IMR-90 (cell line): ENCODE results near the gene PRSS50. TPM values are rescaled to one million over a fixed set of nuclear protein-coding genes. Genes with fewer than 3 reads are reported as not detected.

ENCODE experiments used
- ATAC-seq: fragments of 200-7000 bp; cut with Tn5 transposase; 2 replicates; pipeline ENCODE4 v1.9.1; 2020; ENCODE audit warnings: low read depth, mild to moderate bottlenecking, moderate library complexity
- BruUV-seq: library from RNA; stranded (reverse); fragments of 400-500 nt; replicated peaks from 2 replicates; lab custom pipeline; 2021; lab: Mats Ljungman, UMichigan
- CTCF ChIA-PET: fragments of 300-600 bp; formaldehyde crosslinking; extraction: SDS; loops from one replicate; lab custom pipeline; 2021; ENCODE audit warnings: antibody characterized with exemption; lab: Yijun Ruan, JAX
- POLR2A ChIA-PET: fragments of 300-600 bp; sonication (Branson Sonifier 250); formaldehyde crosslinking; loops from one replicate; lab custom pipeline; 2022; ENCODE audit warnings: antibody characterized with exemption; ENCODE audit not compliant: unreplicated experiment; lab: Charles Lee
- DNase-seq: peaks from one replicate; pipeline ENCODE4 v3.0.0; 2013
- H2AFZ ChIP-seq: replicated peaks from 2 replicates; pipeline ENCODE3; 2013; ENCODE audit warnings: low read length, mild to moderate bottlenecking; ENCODE audit not compliant: poor library complexity
- H2AK5ac ChIP-seq: 2 replicates; pipeline ENCODE4 v1.6.1; 2013; ENCODE audit warnings: low read depth, low read length, inconsistent platforms
- H2AK9ac ChIP-seq: replicated peaks from 2 replicates; pipeline ENCODE3; 2013; ENCODE audit warnings: mild to moderate bottlenecking, low read depth, low read length, moderate library complexity; ENCODE audit not compliant: poor library complexity
- H2BK120ac ChIP-seq: 2 replicates; pipeline ENCODE4 v1.6.1; 2013; ENCODE audit warnings: low read depth, low read length, inconsistent platforms
- H2BK15ac ChIP-seq: 3 replicates; pipeline ENCODE4 v1.6.1; 2013; ENCODE audit warnings: low read depth, low read length, inconsistent platforms
- H2BK20ac ChIP-seq: 2 replicates; pipeline ENCODE4 v1.6.1; 2013; ENCODE audit warnings: low read depth, mild to moderate bottlenecking, inconsistent platforms, low read length, moderate library complexity
- H2BK5ac ChIP-seq: 2 replicates; pipeline ENCODE4 v1.6.1; 2013; ENCODE audit warnings: mild to moderate bottlenecking, low read depth, low read length, inconsistent platforms; ENCODE audit not compliant: poor library complexity, severe bottlenecking
- H3K14ac ChIP-seq: replicated peaks from 2 replicates; pipeline ENCODE4 v1.6.1; 2013; ENCODE audit warnings: low read depth, low read length, inconsistent platforms
- H3K18ac ChIP-seq: 2 replicates; pipeline ENCODE4 v1.6.1; 2013; ENCODE audit warnings: low read depth, low read length, control low read depth
- H3K23ac ChIP-seq: 2 replicates; pipeline ENCODE4 v1.6.1; 2013; ENCODE audit warnings: low read depth, low read length, inconsistent platforms
- H3K27ac ChIP-seq: 2 replicates; pipeline ENCODE4 v1.5.1; 2013; ENCODE audit warnings: mild to moderate bottlenecking, control low read depth, low read length; ENCODE audit not compliant: insufficient read depth
- H3K27me3 ChIP-seq: 2 replicates; pipeline ENCODE4 v1.6.1; 2013; ENCODE audit warnings: low read length; ENCODE audit not compliant: control insufficient read depth, insufficient read depth
- H3K36me3 ChIP-seq: 2 replicates; pipeline ENCODE4 v1.6.1; 2013; ENCODE audit warnings: low read length, mixed read lengths; ENCODE audit not compliant: control insufficient read depth, insufficient read depth
- H3K4ac ChIP-seq: 2 replicates; pipeline ENCODE4 v1.6.1; 2013; ENCODE audit warnings: low read depth, low read length, inconsistent platforms
- H3K4me1 ChIP-seq: 2 replicates; pipeline ENCODE4 v1.6.1; 2013; ENCODE audit warnings: low read length, mixed read lengths; ENCODE audit not compliant: control insufficient read depth, insufficient read depth
- H3K4me2 ChIP-seq: 2 replicates; pipeline ENCODE4 v1.6.1; 2013; ENCODE audit warnings: low read depth, mild to moderate bottlenecking, control low read depth, low read length, moderate library complexity
- H3K4me3 ChIP-seq: 2 replicates; pipeline ENCODE4 v1.5.1; 2013; ENCODE audit warnings: low read depth, mild to moderate bottlenecking, control low read depth, low read length, moderate library complexity; ENCODE audit not compliant: insufficient read depth
- H3K56ac ChIP-seq: 2 replicates; pipeline ENCODE4 v1.6.1; 2013; ENCODE audit warnings: low read length, inconsistent platforms; ENCODE audit not compliant: insufficient read depth; ENCODE audit errors: extremely low read depth
- H3K79me1 ChIP-seq, 2 experiments: 2 replicates each; pipeline ENCODE4 v1.6.1; 2013; ENCODE audit warnings: low read length in 2 of 2, inconsistent platforms in 1 of 2, low read depth in 1 of 2
- H3K9ac ChIP-seq: 2 replicates; pipeline ENCODE4 v1.6.1; 2013; ENCODE audit warnings: low read depth, low read length, control low read depth
- H3K9me1 ChIP-seq: 2 replicates; pipeline ENCODE4 v1.6.1; 2013; ENCODE audit warnings: low read length, inconsistent platforms; ENCODE audit not compliant: insufficient read depth
- H3K9me3 ChIP-seq: 2 replicates; pipeline ENCODE4 v1.6.1; 2013; ENCODE audit warnings: low read length; ENCODE audit not compliant: control insufficient read depth, insufficient read depth
- H4K20me1 ChIP-seq: 2 replicates; pipeline ENCODE4 v1.6.1; 2013; ENCODE audit warnings: low read length, inconsistent platforms; ENCODE audit not compliant: insufficient read depth
- H4K5ac ChIP-seq: 2 replicates; pipeline ENCODE4 v1.6.1; 2013; ENCODE audit warnings: mild to moderate bottlenecking, low read depth, low read length, control low read depth
- H4K8ac ChIP-seq, 2 experiments: 2 replicates each; pipeline ENCODE4 v1.6.1; 2013; ENCODE audit warnings: low read depth in 2 of 2, low read length in 2 of 2, control low read depth in 1 of 2, inconsistent platforms in 1 of 2
- H4K91ac ChIP-seq: 2 replicates; pipeline ENCODE4 v1.6.1; 2013; ENCODE audit warnings: low read depth, low read length, inconsistent platforms; ENCODE audit not compliant: insufficient read depth
- BHLHE40 ChIP-seq: fragments of 150-350 bp; IDR thresholded peaks from 2 replicates; pipeline ENCODE4 v1.6.1; 2016; ENCODE audit warnings: mild to moderate bottlenecking, low read depth, low read length
- CEBPB ChIP-seq: IDR thresholded peaks from 2 replicates; pipeline ENCODE4 v1.6.1; 2012; ENCODE audit warnings: low read depth, low read length, improper control_type of control experiment
- CHD1 ChIP-seq: IDR thresholded peaks from 2 replicates; pipeline ENCODE4 v1.6.1; 2012; ENCODE audit warnings: low read depth, low read length, improper control_type of control experiment
- FOS ChIP-seq: fragments of 150-350 bp; IDR thresholded peaks from 2 replicates; pipeline ENCODE4 v1.6.1; 2016; ENCODE audit warnings: low read depth, low read length
- MAFK ChIP-seq: IDR thresholded peaks from 2 replicates; pipeline ENCODE4 v1.6.1; 2012; ENCODE audit warnings: low read depth, low read length, improper control_type of control experiment
- MAZ ChIP-seq: IDR thresholded peaks from 2 replicates; pipeline ENCODE4 v1.6.1; 2012; ENCODE audit warnings: low read depth, mild to moderate bottlenecking, low read length, improper control_type of control experiment, moderate library complexity, borderline replicate concordance
- MXI1 ChIP-seq: IDR thresholded peaks from 2 replicates; pipeline ENCODE4 v1.6.1; 2012; ENCODE audit warnings: low read depth, mild to moderate bottlenecking, low read length, moderate library complexity, borderline replicate concordance
- NFE2L2 ChIP-seq: fragments of 150-350 bp; IDR thresholded peaks from 2 replicates; pipeline ENCODE4 v1.6.1; 2016; ENCODE audit warnings: low read depth, mild to moderate bottlenecking, low read length
- POLR2A ChIP-seq: IDR thresholded peaks from 2 replicates; pipeline ENCODE4 v1.6.1; 2012; ENCODE audit warnings: mild to moderate bottlenecking, low read depth, low read length
- RAD21 ChIP-seq: IDR thresholded peaks from 2 replicates; pipeline ENCODE4 v1.6.1; 2012; ENCODE audit warnings: low read length, improper control_type of control experiment
- RCOR1 ChIP-seq: IDR thresholded peaks from 2 replicates; pipeline ENCODE4 v1.6.1; 2012; ENCODE audit warnings: mild to moderate bottlenecking, low read length, improper control_type of control experiment; ENCODE audit not compliant: insufficient replicate concordance
- RFX5 ChIP-seq: IDR thresholded peaks from 2 replicates; pipeline ENCODE4 v1.8.0; 2012; ENCODE audit warnings: low read depth, mild to moderate bottlenecking, low read length, moderate library complexity
- SMC3 ChIP-seq: fragments of 150-350 bp; IDR thresholded peaks from 2 replicates; pipeline ENCODE4 v1.6.1; 2016; ENCODE audit warnings: low read depth, mild to moderate bottlenecking, antibody characterized with exemption, low read length, moderate library complexity
- WGBS, 2 experiments: methylation state at CpG; one replicate each; pipeline versions ENCODE4 v1.1.5 to v1.1.7; 2013; ENCODE audit warnings: missing lambda C conversion rate in 2 of 2; ENCODE audit not compliant: insufficient read length in 1 of 2; ENCODE audit errors: extremely low coverage in 2 of 2; 5-methylcytosine and 5-hydroxymethylcytosine counted together
- dilution Hi-C: fragments of 300-500 bp; cut with HindIII; formaldehyde crosslinking; loops from one replicate; pipeline ENCODE4 v1.14.3; 2018; ENCODE audit warnings: low sequenced_read_pairs; ENCODE audit not compliant: unreplicated experiment
- in situ Hi-C: fragments of 300-500 bp; cut with MboI; formaldehyde crosslinking; loops from 3 replicates; pipeline ENCODE4 v1.14.3; 2019; ENCODE audit warnings: low sequenced_read_pairs, inconsistent platforms, mixed read lengths
- intact Hi-C: fragments of 100-400 bp; cut with micrococcal nuclease; formaldehyde crosslinking; loops from 2 replicates; pipeline ENCODE4 v1.10.0; 2022
- polyA plus RNA-seq, 3 experiments: library from polyadenylated mRNA; depleted of rRNA; stranded (reverse); fragments of >200 nt; gene quantifications; 2 replicates each; pipeline ENCODE4 v1.2.3, GENCODE V29; 2012; ENCODE audit warnings: low replicate concordance in 1 of 3
- total RNA-seq: library from RNA; depleted of rRNA; stranded (reverse); fragments of >200 nt; gene quantifications from 2 replicates; pipeline ENCODE4 v1.2.3, GENCODE V29; 2012
- TF ChIP-seq, protein P1 (sequence below): fragments of 150-350 bp; IDR thresholded peaks from 2 replicates; pipeline ENCODE4 v1.6.1; 2016; ENCODE audit warnings: low read depth, mild to moderate bottlenecking, low read length, moderate library complexity, borderline replicate concordance
- TF ChIP-seq, protein P2 (sequence below): fragments of 150-350 bp; IDR thresholded peaks from 2 replicates; pipeline ENCODE4 v1.6.1; 2017; ENCODE audit warnings: mild to moderate bottlenecking, antibody characterized with exemption, low read length, low read depth
- TF ChIP-seq, protein P3 (sequence below): conservative IDR thresholded peaks from 2 replicates; pipeline ENCODE4 v1.5.1; 2012; ENCODE audit warnings: mild to moderate bottlenecking, low read depth, low read length, improper control_type of control experiment

The PRSS50 gene
- total and polyA plus RNA-seq, 2 of the 4 experiments (the other 2 are of a cell fraction), result not detected

DNA sequence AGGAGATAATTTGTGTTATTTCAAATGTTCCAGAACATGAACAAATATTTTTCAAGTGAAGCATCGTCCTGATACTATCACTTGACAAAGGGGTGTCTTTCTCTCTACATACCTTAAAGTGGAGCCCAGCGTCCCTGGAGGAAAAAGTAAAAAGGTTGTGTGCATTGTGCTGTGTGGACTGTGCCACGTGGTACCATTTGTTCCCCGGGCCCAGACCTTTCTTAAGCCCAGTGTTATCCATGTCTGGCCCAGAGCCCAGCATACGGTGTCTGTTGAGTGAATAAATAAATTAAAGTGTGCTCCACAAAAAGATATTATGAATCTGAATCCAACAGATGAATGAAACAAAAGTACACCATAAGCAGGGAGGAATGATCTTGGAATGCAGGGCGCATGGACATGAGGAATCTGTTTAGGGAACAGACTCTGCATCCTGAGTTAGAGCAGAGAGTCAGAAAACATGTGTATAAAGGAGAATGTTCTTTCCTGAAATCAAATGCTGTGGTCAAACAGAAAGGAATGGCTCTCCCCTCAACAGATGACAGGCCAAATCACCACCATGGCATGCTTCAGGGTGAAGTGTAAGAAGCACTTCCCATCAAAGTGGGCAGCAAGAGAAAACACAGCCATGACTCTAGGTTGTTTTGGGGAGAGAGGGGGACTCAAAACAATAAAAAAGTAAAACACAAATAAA lies 8.1 kb upstream of the PRSS50 start:
- Histone ChIP-seq H3K4me1 (no peaks in the 10 kb centered on the region), H2BK5ac (no peak overlapping the region), H4K8ac (no peak overlapping the region), H3K79me1 (no peaks in the 10 kb centered on the region), H3K4ac (no peak overlapping the region), H3K9me3 (no peaks in the 10 kb centered on the region), H3K4me3 (no peak overlapping the region), H3K27me3 (peaks cover 9% of the 10 kb centered on the region), H3K14ac (no peak overlapping the region), H4K91ac (no peak overlapping the region), H3K18ac (no peak overlapping the region), H2BK15ac (no peak overlapping the region), H3K27ac (no peak overlapping the region), H3K23ac (no peak overlapping the region), H2AK5ac (no peak overlapping the region), H3K36me3 (no peaks in the 10 kb centered on the region), H4K5ac (no peak overlapping the region), H2AFZ (no peak overlapping the region), H3K9ac (no peak overlapping the region), H3K56ac (no peak overlapping the region), H4K20me1 (no peaks in the 10 kb centered on the region), H3K4me2 (no peak overlapping the region), H2BK20ac (no peak overlapping the region), H3K9me1 (no peaks in the 10 kb centered on the region), H2AK9ac (no peak overlapping the region), H2BK120ac (no peak overlapping the region)
- TF ChIP-seq POLR2A (no peak), RCOR1 (no peak), MAZ (no peak), SMC3 (no peak), RAD21 (no peak), BHLHE40 (no peak), MAFK (no peak), CEBPB (no peak), RFX5 (no peak), FOS (no peak), NFE2L2 (no peak), MXI1 (no peak), CHD1 (no peak)
- TF ChIP-seq, protein P1, sequence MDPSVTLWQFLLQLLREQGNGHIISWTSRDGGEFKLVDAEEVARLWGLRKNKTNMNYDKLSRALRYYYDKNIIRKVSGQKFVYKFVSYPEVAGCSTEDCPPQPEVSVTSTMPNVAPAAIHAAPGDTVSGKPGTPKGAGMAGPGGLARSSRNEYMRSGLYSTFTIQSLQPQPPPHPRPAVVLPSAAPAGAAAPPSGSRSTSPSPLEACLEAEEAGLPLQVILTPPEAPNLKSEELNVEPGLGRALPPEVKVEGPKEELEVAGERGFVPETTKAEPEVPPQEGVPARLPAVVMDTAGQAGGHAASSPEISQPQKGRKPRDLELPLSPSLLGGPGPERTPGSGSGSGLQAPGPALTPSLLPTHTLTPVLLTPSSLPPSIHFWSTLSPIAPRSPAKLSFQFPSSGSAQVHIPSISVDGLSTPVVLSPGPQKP, result no peak
- TF ChIP-seq, protein P2, sequence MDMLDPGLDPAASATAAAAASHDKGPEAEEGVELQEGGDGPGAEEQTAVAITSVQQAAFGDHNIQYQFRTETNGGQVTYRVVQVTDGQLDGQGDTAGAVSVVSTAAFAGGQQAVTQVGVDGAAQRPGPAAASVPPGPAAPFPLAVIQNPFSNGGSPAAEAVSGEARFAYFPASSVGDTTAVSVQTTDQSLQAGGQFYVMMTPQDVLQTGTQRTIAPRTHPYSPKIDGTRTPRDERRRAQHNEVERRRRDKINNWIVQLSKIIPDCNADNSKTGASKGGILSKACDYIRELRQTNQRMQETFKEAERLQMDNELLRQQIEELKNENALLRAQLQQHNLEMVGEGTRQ, result no peak
- TF ChIP-seq, protein P3, sequence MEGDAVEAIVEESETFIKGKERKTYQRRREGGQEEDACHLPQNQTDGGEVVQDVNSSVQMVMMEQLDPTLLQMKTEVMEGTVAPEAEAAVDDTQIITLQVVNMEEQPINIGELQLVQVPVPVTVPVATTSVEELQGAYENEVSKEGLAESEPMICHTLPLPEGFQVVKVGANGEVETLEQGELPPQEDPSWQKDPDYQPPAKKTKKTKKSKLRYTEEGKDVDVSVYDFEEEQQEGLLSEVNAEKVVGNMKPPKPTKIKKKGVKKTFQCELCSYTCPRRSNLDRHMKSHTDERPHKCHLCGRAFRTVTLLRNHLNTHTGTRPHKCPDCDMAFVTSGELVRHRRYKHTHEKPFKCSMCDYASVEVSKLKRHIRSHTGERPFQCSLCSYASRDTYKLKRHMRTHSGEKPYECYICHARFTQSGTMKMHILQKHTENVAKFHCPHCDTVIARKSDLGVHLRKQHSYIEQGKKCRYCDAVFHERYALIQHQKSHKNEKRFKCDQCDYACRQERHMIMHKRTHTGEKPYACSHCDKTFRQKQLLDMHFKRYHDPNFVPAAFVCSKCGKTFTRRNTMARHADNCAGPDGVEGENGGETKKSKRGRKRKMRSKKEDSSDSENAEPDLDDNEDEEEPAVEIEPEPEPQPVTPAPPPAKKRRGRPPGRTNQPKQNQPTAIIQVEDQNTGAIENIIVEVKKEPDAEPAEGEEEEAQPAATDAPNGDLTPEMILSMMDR, result no peak
- peak; percentile 65 for ATAC-seq
- CTCF ChIA-PET, result no interaction called here
- intact Hi-C loops, result loop anchor here (5.0 kb wide), 1 partner anchor 102 kb away; no protein-coding TSS in a partner anchor
- DNase-seq, result peak; percentile 9
- POLR2A ChIA-PET, result no interaction called here
- in situ Hi-C loops, result no loop called here
- no TSS peak for BruUV-seq
- dilution Hi-C loops, result no loop called here
- WGBS, 2 experiments, result no CpG with 5 or more reads among the region's 6 CpGs
